ENCODE measurements around the gene SLIT3. TPM values are rescaled to one million over a fixed set of nuclear protein-coding genes. Genes with fewer than 3 reads are reported as not detected.

Gene SLIT3
- total RNA-seq, 1 experiment from 2014 or later = 0.92 TPM

GRCh38 chr5:168832308-168832707, 468.6 kb downstream of the SLIT3 start:
- H3K27ac ChIP-seq (ENCODE audit: insufficient read length, low read depth, low read length) = no peak overlapping the region

More at GRCh38 chr5:168832308-168832707, 468.6 kb downstream of the SLIT3 start:
- no peak overlapping the region for H3K4ac ChIP-seq (ENCODE audit: low read depth, low read length)
- no peak for DNase-seq
- no peak overlapping the region for H4K91ac ChIP-seq (ENCODE audit: insufficient read length, low read depth, low read length)
- no peak overlapping the region for H4K8ac ChIP-seq (replicated peaks; ENCODE audit: insufficient read length, low read depth, low read length)
- no peaks in the 10 kb centered on the region for H3K79me1 ChIP-seq (ENCODE audit: insufficient read depth, low read depth, low read length, poor library complexity, severe bottlenecking)
- H3K36me3 Mint-ChIP-seq (ENCODE audit: insufficient read depth in 1 of 3, low read depth in 3 of 3) = no peaks in the 10 kb centered on the region
- H3K4me1 ChIP-seq (ENCODE audit: insufficient read depth, low read length) = peaks cover 9% of the 10 kb centered on the region
- no peak overlapping the region for H2BK5ac ChIP-seq (ENCODE audit: insufficient read length, low read length)
- H3K23ac ChIP-seq (ENCODE audit: insufficient read length, low read depth, low read length) = no peak overlapping the region
- H3K23me2 ChIP-seq (ENCODE audit: insufficient read length, low read depth, low read length, poor library complexity, severe bottlenecking) = no peaks in the 10 kb centered on the region
- H3K4me1 Mint-ChIP-seq = peaks cover 33 to 35% of the 10 kb centered on the region in 2 experiments
- no peak overlapping the region for H2BK20ac ChIP-seq (ENCODE audit: low read depth, low read length, poor library complexity, severe bottlenecking)
- no peak overlapping the region for H3K9ac ChIP-seq (ENCODE audit: extremely low read depth, insufficient read length, low read length)
- peaks cover 25% of the 10 kb centered on the region; the same call in 1 of the 2 replicates for H3K27me3 ChIP-seq (ENCODE audit: insufficient read depth, low read length)
- no peaks in the 10 kb centered on the region for H3K9me3 ChIP-seq (ENCODE audit: control insufficient read depth, low read depth, low read length)
- H3K4me3 Mint-ChIP-seq = no peak overlapping the region
- H3K27me3 Mint-ChIP-seq (ENCODE audit: low read depth) = peaks cover 92% of the 10 kb centered on the region
- H3K9me3 Mint-ChIP-seq = peaks cover 0 to 5% of the 10 kb centered on the region in 2 experiments; a peak in 1 of 5 replicates
- no peak overlapping the region for H2BK120ac ChIP-seq (ENCODE audit: low read depth, low read length, poor library complexity, severe bottlenecking)
- no peak overlapping the region for H3K14ac ChIP-seq (ENCODE audit: insufficient read depth, low read length)
- no peaks in the 10 kb centered on the region for H3K79me2 ChIP-seq (ENCODE audit: insufficient read depth, low read length)
- no peak overlapping the region for H3K18ac ChIP-seq (ENCODE audit: insufficient read length, low read depth, low read length)
- no peak overlapping the region for H2BK12ac ChIP-seq (ENCODE audit: insufficient read length, low read depth, low read length)
- no peak overlapping the region for H3K27ac Mint-ChIP-seq
- no peak overlapping the region for H4K5ac ChIP-seq (ENCODE audit: insufficient read length, low read depth, low read length)
- no peak overlapping the region for H3K4me2 ChIP-seq (ENCODE audit: insufficient read depth, insufficient read length, low read length)
- no peaks in the 10 kb centered on the region for H4K20me1 ChIP-seq (ENCODE audit: control insufficient read depth, insufficient read depth, insufficient read length)
- H2AFZ ChIP-seq (ENCODE audit: low read length) = no peak overlapping the region
- no peak overlapping the region for H2BK15ac ChIP-seq (ENCODE audit: low read depth, low read length)
- no peak overlapping the region for H3K56ac ChIP-seq (ENCODE audit: insufficient read length, low read depth, low read length)
- no CpG with 5 or more reads among the region's 6 CpGs for WGBS (ENCODE audit: extremely low coverage, insufficient read length, low lambda C conversion rate)
- H3T11ph ChIP-seq (ENCODE audit: low read length) = no peak overlapping the region
- no peak for TF ChIP-seq CTCF (conservative IDR thresholded peaks at IDR 0.05)
- no peak overlapping the region for H2AK5ac ChIP-seq (ENCODE audit: insufficient read length, low read length)
